Endothelial cell of umbilical vein (primary cell): Measurements from ENCODE around the gene RNF43. TPM values are rescaled to one million over a fixed set of nuclear protein-coding genes. Genes with fewer than 3 reads are reported as not detected.

ENCODE experiments used
- Bru-seq: library from RNA; stranded (reverse); fragments of 400-500 nt; gene quantifications from one replicate; lab custom pipeline; 2021; lab: Mats Ljungman, UMichigan
- BruChase-seq, 2 experiments: library from RNA; stranded (reverse); fragments of 400-500 nt; gene quantifications; one replicate each; lab custom pipeline; 2021; lab: Mats Ljungman, UMichigan
- BruUV-seq: library from RNA; stranded (reverse); fragments of 400-500 nt; replicated peaks from 2 replicates; lab custom pipeline; 2021; lab: Mats Ljungman, UMichigan
- CTCF ChIA-PET: fragments of 300-600, 350-600 bp; sonication (Branson Sonifier 250); formaldehyde crosslinking; loops from one replicate; lab custom pipeline; 2021; ENCODE audit warnings: antibody characterized with exemption, inconsistent platforms; lab: Charles Lee
- POLR2A ChIA-PET: fragments of 300-600, 350-600 bp; sonication (Branson Sonifier 250); formaldehyde crosslinking; loops from one replicate; lab custom pipeline; 2021; ENCODE audit warnings: antibody characterized with exemption, inconsistent platforms; lab: Charles Lee
- DNase-seq: peaks from one replicate; pipeline ENCODE4 v3.0.0-alpha.2; 2011; ENCODE audit warnings: low read depth, low spot score
- FAIRE-seq: peaks from 2 replicates; lab custom pipeline; 2011; peaks lifted over from hg19 to GRCh38; lab: Jason Lieb, UNC
- H2AFZ ChIP-seq: 2 replicates; pipeline ENCODE4 v1.6.0; 2012; ENCODE audit warnings: low read depth, low read length, control low read depth, inconsistent platforms
- H3K27ac ChIP-seq: 2 replicates; pipeline ENCODE4 v1.5.1; 2011; ENCODE audit warnings: low read depth, mild to moderate bottlenecking, control low read depth, low read length, moderate library complexity; ENCODE audit not compliant: insufficient read depth
- H3K27me3 ChIP-seq, 2 experiments: 2 replicates each; pipeline versions ENCODE4 v1.6.0 to v1.6.1; 2011; ENCODE audit warnings: low read length in 2 of 2, mixed read lengths in 1 of 2; ENCODE audit not compliant: control insufficient read depth in 2 of 2, insufficient read depth in 2 of 2
- H3K36me3 ChIP-seq, 2 experiments: 2 replicates in 1 of 2; 3 replicates in 1 of 2; pipeline ENCODE4 v1.5.1; 2011; ENCODE audit warnings: low read length in 2 of 2, mild to moderate bottlenecking in 1 of 2, moderate library complexity in 1 of 2; ENCODE audit not compliant: control insufficient read depth in 2 of 2, insufficient read depth in 2 of 2; ENCODE audit errors: extremely low read depth in 1 of 2
- H3K4me1 ChIP-seq: 3 replicates; pipeline ENCODE4 v1.5.1; 2011; ENCODE audit warnings: mild to moderate bottlenecking, low read length; ENCODE audit not compliant: control insufficient read depth, insufficient read depth; ENCODE audit errors: extremely low read depth
- H3K4me2 ChIP-seq: 2 replicates; pipeline ENCODE4 v1.6.1; 2011; ENCODE audit warnings: low read length, control low read depth, mixed read lengths; ENCODE audit not compliant: insufficient read depth
- H3K4me3 ChIP-seq, 3 experiments: fragments of 200-600 bp in 1 of 3; sonication (generic), shearing (Covaris generic) in 1 of 3; replicated peaks in 1 of 3; 2 replicates each; pipeline ENCODE4 v1.5.1; 2011 to 2016; ENCODE audit warnings: control low read depth in 3 of 3, low read length in 3 of 3, mild to moderate bottlenecking in 2 of 3, inconsistent platforms in 1 of 3, low read depth in 1 of 3, moderate library complexity in 1 of 3; ENCODE audit not compliant: insufficient read depth in 1 of 3
- H3K79me2 ChIP-seq: 2 replicates; pipeline ENCODE4 v1.6.0; 2012; ENCODE audit warnings: low read length, inconsistent platforms; ENCODE audit not compliant: control insufficient read depth, insufficient read depth
- H3K9ac ChIP-seq: replicated peaks from 2 replicates; pipeline ENCODE3; 2011; ENCODE audit warnings: low read length, control low read depth; ENCODE audit not compliant: insufficient read depth; ENCODE audit errors: extremely low read depth
- H3K9me1 ChIP-seq: replicated peaks from 3 replicates; pipeline ENCODE4 v1.6.0; 2011; ENCODE audit warnings: mild to moderate bottlenecking, low read length; ENCODE audit not compliant: control insufficient read depth, insufficient read depth; ENCODE audit errors: extremely low read depth
- H3K9me3 ChIP-seq: replicated peaks from 2 replicates; pipeline ENCODE4 v1.5.1; 2012; ENCODE audit warnings: low read length, inconsistent platforms; ENCODE audit not compliant: control insufficient read depth, insufficient read depth
- H4K20me1 ChIP-seq: replicated peaks from 2 replicates; pipeline ENCODE3; 2011; ENCODE audit warnings: mild to moderate bottlenecking, low read length; ENCODE audit not compliant: control insufficient read depth, insufficient read depth; ENCODE audit errors: extremely low read depth
- POLR2A ChIP-seq: IDR thresholded peaks from 2 replicates; pipeline ENCODE4 v1.6.1; 2012; ENCODE audit warnings: low read depth, mild to moderate bottlenecking, control low read depth, low read length
- dilution Hi-C: fragments of 300-500 bp; cut with MboI; formaldehyde crosslinking; loops from one replicate; pipeline ENCODE4 v1.15.0; 2019; ENCODE audit warnings: low sequenced_read_pairs; ENCODE audit not compliant: extremely low pct_ligation_motif_present
- intact Hi-C: fragments of 100-400 bp; cut with micrococcal nuclease; formaldehyde crosslinking; loops from one replicate; pipeline ENCODE4 v1.10.0; 2022
- long read RNA-seq: library from polyadenylated mRNA; stranded (forward); transcript quantifications from one replicate; pipeline ENCODE4 v2.0.0, GENCODE V29; 2021
- polyA minus RNA-seq, 3 experiments: library from RNA; depleted of rRNA, polyadenylated mRNA; stranded (reverse); fragments of >200 nt; gene quantifications; 1 replicate in 1 of 3; 2 replicates in 2 of 3; pipeline ENCODE4 v1.2.3, GENCODE V29; 2011
- polyA plus RNA-seq, 4 experiments: library from polyadenylated mRNA; depleted of rRNA in 3 of 4; stranded (reverse) in 3 of 4; unstranded in 1 of 4; fragments of >200 nt; gene quantifications; 2 replicates each; pipeline versions ENCODE4 v1.2.1 to v1.2.3, GENCODE V29; 2011 to 2012; ENCODE audit warnings: missing spikeins in 1 of 4
- total RNA-seq: library from RNA; stranded (reverse); gene quantifications from 2 replicates; pipeline ENCODE4 v1.2.3, GENCODE V29; 2021
- TF ChIP-seq, protein P1 (sequence below), 2 donors: IDR thresholded peaks; 1 replicate in 1 of 2; 2 replicates in 1 of 2; pipeline ENCODE4 v1.5.1; 2011; ENCODE audit warnings: low read length in 2 of 2, mild to moderate bottlenecking in 2 of 2, moderate library complexity in 2 of 2, control low read depth in 1 of 2, inconsistent platforms in 1 of 2, low read depth in 1 of 2; ENCODE audit not compliant: insufficient read depth in 1 of 2; ENCODE audit errors: extremely low read depth in 1 of 2

Gene RNF43
- total RNA-seq (not detected in 2 replicates), polyA plus RNA-seq (0.03 TPM in 1 of 2 replicates, not detected in the other), polyA minus RNA-seq (0.06 TPM in 1 of 2 replicates, not detected in the other), Bru-seq, nascent RNA (not detected), BruChase-seq, experiment 1, labeled RNA remaining after a 6-hour chase (percentile 17 among the genes with signal in this experiment), BruChase-seq, experiment 2, labeled RNA remaining after a 2-hour chase (percentile 11 among the genes with signal in this experiment)
- polyA plus RNA-seq (2011; cell fraction: cytosol; rRNA removed) = not detected in 2 replicates
- polyA plus RNA-seq (2011; cell fraction: nucleus; rRNA removed) = 0.03 TPM in 1 of 2 replicates, not detected in the other
- not detected in 2 replicates for polyA plus RNA-seq (2012)
- polyA minus RNA-seq (2011; cell fraction: cytosol; rRNA and poly(A)+ RNA removed) = not detected
- polyA minus RNA-seq (2011; cell fraction: nucleus; rRNA and poly(A)+ RNA removed) = 0.05 TPM in 1 of 2 replicates, not detected in the other
- long read RNA-seq = 0 reads

DNA sequence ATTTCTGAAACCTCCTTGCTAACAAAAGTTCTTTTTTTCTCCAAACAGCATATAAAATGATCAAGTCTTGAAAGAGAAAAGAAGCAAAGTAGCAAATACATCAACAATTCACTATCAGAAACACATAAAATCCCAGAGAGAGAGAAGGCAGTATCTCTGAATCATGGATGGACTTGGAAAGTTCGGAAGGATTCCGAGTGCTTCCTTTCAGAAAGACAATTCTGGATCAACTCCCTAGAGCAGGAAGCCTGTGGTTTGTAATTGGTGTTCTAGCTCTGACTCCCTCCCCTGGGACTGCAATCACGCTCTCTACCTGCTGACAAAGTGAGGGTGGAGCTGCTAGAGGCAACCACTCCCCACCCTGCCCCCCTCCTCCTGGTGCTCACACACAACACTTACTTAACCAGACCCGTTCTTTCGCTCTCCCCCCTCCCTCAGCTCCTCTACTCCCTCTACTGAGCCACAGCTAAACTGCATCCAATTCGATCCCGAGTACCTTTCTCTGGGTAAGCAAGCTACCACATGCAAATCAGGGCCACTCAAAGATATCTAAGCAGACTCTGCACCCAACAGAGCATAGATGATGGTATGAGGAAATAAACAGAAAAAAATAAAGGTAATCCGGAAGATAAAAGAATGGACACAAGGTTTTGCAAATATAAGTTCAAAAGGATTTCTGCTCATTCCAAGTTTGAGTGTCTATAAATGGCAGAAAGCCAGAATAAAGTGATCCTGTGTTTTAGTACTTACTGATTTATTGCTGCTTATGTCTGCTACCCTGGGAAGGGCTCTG lies at the start of gene RNF43:
Gene RNF43, minus strand, starts transcription at position 235 of the 793 bp plus-strand sequence. CDS start 1,957 bp downstream, outside the sequence.
- no peaks in the 10 kb centered on the region for H3K36me3 ChIP-seq
- H3K4me3 ChIP-seq = no peak within 1 kb of the TSS
- no peaks in the 10 kb centered on the region for H3K79me2 ChIP-seq
- no peak within 1 kb of the TSS for H3K27ac ChIP-seq
- no peaks in the 10 kb centered on the region for H4K20me1 ChIP-seq
- ChIA-PET CTCF (interaction anchor here (0.6 to 3.9 kb wide), 27 partner anchors 9 to 295 kb away, joined by 3 to 79 read pairs (median 6); partner anchors contain the start of gene SUPT4H1), POLR2A (interaction anchor here (1.0 kb wide), 1 partner anchor 65 kb away, joined by 5 read pairs; the partner anchor contains the start of gene SUPT4H1)
- FAIRE-seq = peak; percentile 86
- H2AFZ ChIP-seq = peak within 1 kb of the TSS; percentile 89
- H3K9ac ChIP-seq = no peak within 1 kb of the TSS
- peak within 1 kb of the TSS; percentile 50 for H3K4me2 ChIP-seq
- DNase-seq = peak; percentile 88
- no peaks in the 10 kb centered on the region for H3K4me1 ChIP-seq
- H3K9me3 ChIP-seq = no peaks in the 10 kb centered on the region
- intact Hi-C loops = loop anchor here (1.0 kb wide), 3 partner anchors 65 to 113 kb away; partner anchors contain the start of gene SUPT4H1
- no TSS peak for BruUV-seq
- TF ChIP-seq, protein P1, sequence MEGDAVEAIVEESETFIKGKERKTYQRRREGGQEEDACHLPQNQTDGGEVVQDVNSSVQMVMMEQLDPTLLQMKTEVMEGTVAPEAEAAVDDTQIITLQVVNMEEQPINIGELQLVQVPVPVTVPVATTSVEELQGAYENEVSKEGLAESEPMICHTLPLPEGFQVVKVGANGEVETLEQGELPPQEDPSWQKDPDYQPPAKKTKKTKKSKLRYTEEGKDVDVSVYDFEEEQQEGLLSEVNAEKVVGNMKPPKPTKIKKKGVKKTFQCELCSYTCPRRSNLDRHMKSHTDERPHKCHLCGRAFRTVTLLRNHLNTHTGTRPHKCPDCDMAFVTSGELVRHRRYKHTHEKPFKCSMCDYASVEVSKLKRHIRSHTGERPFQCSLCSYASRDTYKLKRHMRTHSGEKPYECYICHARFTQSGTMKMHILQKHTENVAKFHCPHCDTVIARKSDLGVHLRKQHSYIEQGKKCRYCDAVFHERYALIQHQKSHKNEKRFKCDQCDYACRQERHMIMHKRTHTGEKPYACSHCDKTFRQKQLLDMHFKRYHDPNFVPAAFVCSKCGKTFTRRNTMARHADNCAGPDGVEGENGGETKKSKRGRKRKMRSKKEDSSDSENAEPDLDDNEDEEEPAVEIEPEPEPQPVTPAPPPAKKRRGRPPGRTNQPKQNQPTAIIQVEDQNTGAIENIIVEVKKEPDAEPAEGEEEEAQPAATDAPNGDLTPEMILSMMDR (IDR thresholded peaks at IDR 0.05; ENCODE audit: extremely low read depth in 1 of 2, insufficient read depth in 1 of 2, low read depth in 1 of 2, low read length in 2 of 2) = peak; percentile 60 to 81
- TF ChIP-seq POLR2A = no peak
- H3K9me1 ChIP-seq = no peaks in the 10 kb centered on the region
- H3K27me3 ChIP-seq = peaks cover 10 to 50% of the 10 kb centered on the region in 2 experiments
- dilution Hi-C loops = no loop called here
